GM23338 (cell line): ENCODE measurements around the gene RRP9. TPM values are rescaled to one million over a fixed set of nuclear protein-coding genes. Genes with fewer than 3 reads are reported as not detected.
A peak's percentile ranks its signal among the peaks of the same experiment; 100 is the strongest.

Experiments
- ATAC-seq: fragments of 200-7000 bp; cut with Tn5 transposase; 3 replicates; pipeline ENCODE4 v1.9.1; 2020
- DNase-seq: peaks from one replicate; pipeline ENCODE4 v3.0.0-alpha.2; 2015; ENCODE audit warnings: low spot score
- H2AFZ ChIP-seq: fragments of 200-600 bp; sonication (generic); 2 replicates; pipeline ENCODE4 v1.8.0; 2016; ENCODE audit warnings: antibody characterized with exemption, mild to moderate bottlenecking, moderate library complexity
- H3F3A ChIP-seq: fragments of 200-600 bp; sonication (generic); replicated peaks from 2 replicates; pipeline ENCODE4 v1.8.0; 2017; ENCODE audit warnings: antibody characterized with exemption, mixed run types, low read depth
- H3K27ac ChIP-seq: fragments of 200-600 bp; sonication (generic); 2 replicates; pipeline ENCODE4 v1.6.1; 2016; ENCODE audit warnings: low read depth
- H3K27me3 ChIP-seq: fragments of 200-600 bp; sonication (generic); 2 replicates; pipeline ENCODE4 v1.8.0; 2016; ENCODE audit warnings: mild to moderate bottlenecking, mixed run types, moderate library complexity; ENCODE audit not compliant: insufficient read depth
- H3K36me3 ChIP-seq: fragments of 200-600 bp; sonication (generic); 2 replicates; pipeline ENCODE4 v1.8.0; 2016; ENCODE audit warnings: mild to moderate bottlenecking; ENCODE audit not compliant: insufficient read depth
- H3K4me1 ChIP-seq: fragments of 200-600 bp; sonication (generic); 2 replicates; pipeline ENCODE4 v1.8.0; 2016; ENCODE audit warnings: mild to moderate bottlenecking, moderate library complexity; ENCODE audit not compliant: insufficient read depth
- H3K4me2 ChIP-seq: fragments of 200-600 bp; sonication (generic); 2 replicates; pipeline ENCODE4 v1.7.1; 2017; ENCODE audit warnings: mixed run types
- H3K4me3 ChIP-seq: fragments of 200-600 bp; sonication (generic); 2 replicates; pipeline ENCODE4 v1.6.1; 2016; ENCODE audit warnings: mixed run types
- H3K79me2 ChIP-seq: fragments of 200-600 bp; sonication (generic); replicated peaks from 2 replicates; pipeline ENCODE4 v1.8.0; 2017; ENCODE audit warnings: mild to moderate bottlenecking; ENCODE audit not compliant: insufficient read depth
- H3K9me2 ChIP-seq: fragments of 200-600 bp; sonication (generic); 2 replicates; pipeline ENCODE4 v1.8.0; 2017; ENCODE audit not compliant: insufficient read depth
- H4K20me1 ChIP-seq: fragments of 200-600 bp; sonication (generic); replicated peaks from 2 replicates; pipeline ENCODE4 v1.8.0; 2017; ENCODE audit warnings: mild to moderate bottlenecking; ENCODE audit not compliant: insufficient read depth
- H3K27ac Mint-ChIP-seq: 2 replicates; pipeline ENCODE4 v1.8.0; 2020; ENCODE audit warnings: inconsistent platforms, mild to moderate bottlenecking, moderate library complexity, mixed read lengths
- H3K27me3 Mint-ChIP-seq: 3 replicates; pipeline ENCODE4 v1.8.0; 2022; ENCODE audit warnings: low read depth, mild to moderate bottlenecking, moderate library complexity, mixed read lengths, inconsistent platforms; ENCODE audit not compliant: insufficient read depth, poor library complexity
- H3K36me3 Mint-ChIP-seq: 3 replicates; pipeline ENCODE4 v1.8.0; 2021; ENCODE audit warnings: low read depth, mild to moderate bottlenecking, inconsistent platforms, moderate library complexity, mixed read lengths
- H3K4me1 Mint-ChIP-seq: 3 replicates; pipeline ENCODE4 v1.8.0; 2020; ENCODE audit warnings: mild to moderate bottlenecking, inconsistent platforms, mixed read lengths
- H3K4me3 Mint-ChIP-seq: 3 replicates; pipeline ENCODE4 v1.8.0; 2021; ENCODE audit warnings: moderate library complexity, mild to moderate bottlenecking, inconsistent platforms, mixed read lengths
- H3K9me3 Mint-ChIP-seq: 3 replicates; pipeline ENCODE4 v1.8.0; 2020; ENCODE audit warnings: moderate library complexity, mild to moderate bottlenecking, inconsistent platforms, mixed read lengths
- CREB1 ChIP-seq: fragments of 250-450 bp; sonication (Bioruptor Pico); IDR thresholded peaks from 2 replicates; pipeline ENCODE4 v1.5.0; 2020; ENCODE audit warnings: low read depth, mild to moderate bottlenecking, moderate library complexity
- CTCF ChIP-seq, 2 experiments: fragments of 200-600 bp in 1 of 2; sonication (generic) in 1 of 2; conservative IDR thresholded peaks; 2 replicates each; pipeline versions ENCODE4 v1.5.1 to v1.6.1; 2016 to 2017; ENCODE audit warnings: antibody characterized with exemption in 2 of 2, low read depth in 2 of 2, mild to moderate bottlenecking in 2 of 2, moderate library complexity in 1 of 2
- EZH2 ChIP-seq: fragments of 200-600 bp; sonication (generic); IDR thresholded peaks from one replicate; pipeline ENCODE4 v1.8.0; 2017; ENCODE audit warnings: antibody characterized with exemption, mild to moderate bottlenecking, low read depth; ENCODE audit not compliant: unreplicated experiment
- EZH2phosphoT487 ChIP-seq: fragments of 200-600 bp; sonication (generic); IDR thresholded peaks from one replicate; pipeline ENCODE4 v1.8.1; 2018; ENCODE audit warnings: antibody characterized with exemption; ENCODE audit not compliant: unreplicated experiment
- JUNB ChIP-seq: IDR thresholded peaks from one replicate; pipeline ENCODE4 v1.6.1; 2016; ENCODE audit warnings: antibody characterized with exemption; ENCODE audit not compliant: unreplicated experiment
- NANOG ChIP-seq: IDR thresholded peaks from 2 replicates; pipeline ENCODE4 v1.6.1; 2016; ENCODE audit warnings: antibody characterized with exemption, borderline replicate concordance
- POLR2AphosphoS5 ChIP-seq: IDR thresholded peaks from 2 replicates; pipeline ENCODE4 v1.6.1; 2016; ENCODE audit warnings: antibody characterized with exemption, low read depth
- REST ChIP-seq: IDR thresholded peaks from one replicate; pipeline ENCODE4 v1.6.1; 2018; ENCODE audit warnings: antibody characterized with exemption; ENCODE audit not compliant: unreplicated experiment
- STAT1 ChIP-seq: IDR thresholded peaks from one replicate; pipeline ENCODE4 v1.6.1; 2016; ENCODE audit warnings: antibody characterized with exemption; ENCODE audit not compliant: unreplicated experiment
- ZNF114 ChIP-seq: fragments of 250-450 bp; sonication (Bioruptor Pico); IDR thresholded peaks from 2 replicates; pipeline ENCODE4 v1.5.0; 2020; ENCODE audit warnings: mild to moderate bottlenecking, moderate library complexity
- ZNF331 ChIP-seq: fragments of 250-450 bp; sonication (Bioruptor Pico); IDR thresholded peaks from 2 replicates; pipeline ENCODE4 v1.5.0; 2020; ENCODE audit warnings: low read depth, mild to moderate bottlenecking, moderate library complexity
- ZNF462 ChIP-seq: fragments of 250-450 bp; sonication (Bioruptor Pico); IDR thresholded peaks from 2 replicates; pipeline ENCODE4 v1.5.0; 2020; ENCODE audit warnings: mild to moderate bottlenecking, moderate library complexity
- polyA plus RNA-seq: library from polyadenylated mRNA; unstranded; fragments of >200 nt; fragmentation: Nextera tagmentation; extraction: Ambion mirVana; gene quantifications from 2 replicates; pipeline ENCODE4 v1.2.1, GENCODE V29; 2016
- total RNA-seq: library from RNA; depleted of rRNA; stranded (reverse); fragments of >200 nt; shearing (Covaris generic); gene quantifications from 2 replicates; pipeline ENCODE4 v1.2.3, GENCODE V29; 2014
- TF ChIP-seq, protein P1 (sequence below): IDR thresholded peaks from 2 replicates; pipeline ENCODE4 v1.6.1; 2016; ENCODE audit warnings: antibody characterized with exemption

The RRP9 gene
- total and polyA plus RNA-seq, 2 experiments from 2014 or later: 62.4 to 68.1 TPM

- Mint-ChIP-seq H3K4me3 (peak overlapping the region; percentile 27), H3K9me3 (no peaks in the 10 kb centered on the region), H3K27me3 (peaks cover 17% of the 10 kb centered on the region), H3K27ac (no peak overlapping the region), H3K4me1 (peaks cover 26% of the 10 kb centered on the region), H3K36me3 (0 out of 3 replicates have a peak, but pooled peaks cover 3% of the 10 kb centered on the region)
- Histone ChIP-seq H3K9me2 (no peaks in the 10 kb centered on the region), H2AFZ (no peak overlapping the region), H3K4me1 (peaks cover 15% of the 10 kb centered on the region), H3K4me3 (no peak overlapping the region), H3K27me3 (no peaks in the 10 kb centered on the region), H3K27ac (no peak overlapping the region), H3K79me2 (no peaks in the 10 kb centered on the region), H3K36me3 (no peaks in the 10 kb centered on the region), H3K4me2 (no peak overlapping the region), H4K20me1 (no peaks in the 10 kb centered on the region; the same call in 1 of the 2 replicates), H3F3A (peaks cover 11% of the 10 kb centered on the region)
- no peak for DNase-seq
- TF ChIP-seq STAT1: no peak
- TF ChIP-seq, protein P1, sequence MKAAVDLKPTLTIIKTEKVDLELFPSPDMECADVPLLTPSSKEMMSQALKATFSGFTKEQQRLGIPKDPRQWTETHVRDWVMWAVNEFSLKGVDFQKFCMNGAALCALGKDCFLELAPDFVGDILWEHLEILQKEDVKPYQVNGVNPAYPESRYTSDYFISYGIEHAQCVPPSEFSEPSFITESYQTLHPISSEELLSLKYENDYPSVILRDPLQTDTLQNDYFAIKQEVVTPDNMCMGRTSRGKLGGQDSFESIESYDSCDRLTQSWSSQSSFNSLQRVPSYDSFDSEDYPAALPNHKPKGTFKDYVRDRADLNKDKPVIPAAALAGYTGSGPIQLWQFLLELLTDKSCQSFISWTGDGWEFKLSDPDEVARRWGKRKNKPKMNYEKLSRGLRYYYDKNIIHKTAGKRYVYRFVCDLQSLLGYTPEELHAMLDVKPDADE: no peak
- no peak for TF ChIP-seq ZNF331 (CRISPR knock-in tag)
- TF ChIP-seq EZH2phosphoT487: no peak
- TF ChIP-seq POLR2AphosphoS5: no peak
- TF ChIP-seq ZNF114 (CRISPR knock-in tag): no peak
- TF ChIP-seq CREB1 (CRISPR knock-in tag): no peak
- TF ChIP-seq EZH2: no peak
- TF ChIP-seq REST: no peak
- TF ChIP-seq CTCF (conservative IDR thresholded peaks at IDR 0.05; ENCODE audit: low read depth in 2 of 2): no peak
- no peak for TF ChIP-seq NANOG
- no peak for TF ChIP-seq JUNB
- TF ChIP-seq ZNF462 (CRISPR knock-in tag): no peak
- ATAC-seq: no peak
These were observed 43.4 kb upstream of the RRP9 start for GRCh38 chr3:51985063-51985462.
